Transverse colon (tissue), 3 donors: ENCODE results near the gene SF3A1.

Experiments used
- POLR2A ChIP-seq: fragments of 450-650 bp; IDR thresholded peaks from one replicate; pipeline ENCODE4 v1.6.1; 2016; ENCODE audit warnings: antibody characterized with exemption, mild to moderate bottlenecking, moderate library complexity
- TF ChIP-seq, protein P1 (sequence below), 5 experiments: fragments of 200-600 bp in 3 of 5; fragments of 450-650 bp in 2 of 5; sonication (generic) in 3 of 5; IDR thresholded peaks; 1 replicate in 2 of 5; 2 replicates in 3 of 5; pipeline ENCODE4 v1.5.1; 2016 to 2017; ENCODE audit warnings: antibody characterized with exemption in 5 of 5, inconsistent platforms in 3 of 5, mild to moderate bottlenecking in 2 of 5, moderate library complexity in 1 of 5

DNA sequence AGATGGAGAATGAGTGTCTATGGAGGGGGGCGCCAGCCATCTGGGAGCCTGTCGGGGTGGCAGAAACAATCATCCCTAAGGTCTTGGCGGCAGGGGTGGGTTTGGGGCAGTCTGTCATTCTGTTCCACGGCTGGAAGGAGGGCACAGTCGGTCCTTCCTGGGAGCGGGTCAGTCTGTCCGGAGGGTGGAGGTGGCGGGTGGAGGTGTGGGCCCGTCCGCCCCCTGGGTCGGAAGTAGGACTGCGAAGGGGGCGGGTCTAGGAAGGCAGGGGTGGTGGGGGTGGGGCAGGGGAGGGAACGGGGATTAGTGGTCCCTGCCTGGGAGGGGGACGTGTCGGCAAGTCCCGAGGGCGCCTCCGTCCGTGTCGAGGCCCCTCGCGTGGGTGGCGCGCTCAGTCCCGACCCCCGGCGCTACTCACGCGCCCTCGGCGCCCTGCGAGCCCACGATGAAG, 30.4 kb downstream of the SF3A1 start:
- TF ChIP-seq, protein P1, sequence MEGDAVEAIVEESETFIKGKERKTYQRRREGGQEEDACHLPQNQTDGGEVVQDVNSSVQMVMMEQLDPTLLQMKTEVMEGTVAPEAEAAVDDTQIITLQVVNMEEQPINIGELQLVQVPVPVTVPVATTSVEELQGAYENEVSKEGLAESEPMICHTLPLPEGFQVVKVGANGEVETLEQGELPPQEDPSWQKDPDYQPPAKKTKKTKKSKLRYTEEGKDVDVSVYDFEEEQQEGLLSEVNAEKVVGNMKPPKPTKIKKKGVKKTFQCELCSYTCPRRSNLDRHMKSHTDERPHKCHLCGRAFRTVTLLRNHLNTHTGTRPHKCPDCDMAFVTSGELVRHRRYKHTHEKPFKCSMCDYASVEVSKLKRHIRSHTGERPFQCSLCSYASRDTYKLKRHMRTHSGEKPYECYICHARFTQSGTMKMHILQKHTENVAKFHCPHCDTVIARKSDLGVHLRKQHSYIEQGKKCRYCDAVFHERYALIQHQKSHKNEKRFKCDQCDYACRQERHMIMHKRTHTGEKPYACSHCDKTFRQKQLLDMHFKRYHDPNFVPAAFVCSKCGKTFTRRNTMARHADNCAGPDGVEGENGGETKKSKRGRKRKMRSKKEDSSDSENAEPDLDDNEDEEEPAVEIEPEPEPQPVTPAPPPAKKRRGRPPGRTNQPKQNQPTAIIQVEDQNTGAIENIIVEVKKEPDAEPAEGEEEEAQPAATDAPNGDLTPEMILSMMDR (IDR thresholded peaks at IDR 0.05) = no peak
- TF ChIP-seq POLR2A = no peak
